HG03354 (cell line): ENCODE data around the gene KCNMA1.

Experiments used
- ATAC-seq: cut with Tn5 transposase; IDR thresholded peaks from one replicate; pipeline ENCODE4 v1.9.1; 2021; ENCODE audit warnings: mild to moderate bottlenecking; ENCODE audit not compliant: unreplicated experiment, poor library complexity, severe bottlenecking

KCNMA1 gene

GRCh38 chr10:76878514-76878913, 759.1 kb downstream of the KCNMA1 start:
- ATAC-seq = no peak

DNA sequence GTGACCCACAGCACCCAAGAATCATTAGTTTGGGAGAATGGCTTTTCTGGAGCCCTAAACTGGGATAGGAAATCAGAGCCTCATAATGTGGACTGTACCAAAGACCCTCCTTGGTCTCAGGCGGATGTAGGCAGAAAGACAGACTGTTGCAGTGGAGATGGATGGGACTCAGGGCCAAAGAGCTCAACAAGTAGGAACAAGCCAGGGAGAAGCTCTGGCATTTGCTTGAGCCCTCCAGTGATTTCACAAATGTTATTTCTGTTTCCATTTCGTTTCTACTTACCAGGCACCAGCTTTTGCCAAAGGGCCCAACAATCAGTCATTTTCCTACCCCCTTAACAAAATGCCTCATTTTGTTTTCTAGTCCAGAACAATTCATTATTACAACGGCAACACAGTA, 762.7 kb downstream of the KCNMA1 start:
- ATAC-seq = no peak

- ATAC-seq = no peak
Observed at GRCh38 chr10:76874176-76874575, 763.4 kb downstream of the KCNMA1 start.

- ATAC-seq = no peak
Observed at GRCh38 chr10:76871697-76872295, 765.8 kb downstream of the KCNMA1 start.

- no peak for ATAC-seq
Observed at GRCh38 chr10:76869931-76870330, 767.7 kb downstream of the KCNMA1 start.

- no peak for ATAC-seq
Observed at GRCh38 chr10:76868098-76868977, 769.3 kb downstream of the KCNMA1 start.

GRCh38 chr10:76866841-76867586, 770.6 kb downstream of the KCNMA1 start:
- ATAC-seq = no peak

GRCh38 chr10:76864922-76865321, 772.7 kb downstream of the KCNMA1 start:
- no peak for ATAC-seq

- no peak for ATAC-seq
Observed at GRCh38 chr10:76858721-76859120, 778.9 kb downstream of the KCNMA1 start.

- no peak for ATAC-seq
Observed at GRCh38 chr10:76840802-76841201, 796.8 kb downstream of the KCNMA1 start.

DNA sequence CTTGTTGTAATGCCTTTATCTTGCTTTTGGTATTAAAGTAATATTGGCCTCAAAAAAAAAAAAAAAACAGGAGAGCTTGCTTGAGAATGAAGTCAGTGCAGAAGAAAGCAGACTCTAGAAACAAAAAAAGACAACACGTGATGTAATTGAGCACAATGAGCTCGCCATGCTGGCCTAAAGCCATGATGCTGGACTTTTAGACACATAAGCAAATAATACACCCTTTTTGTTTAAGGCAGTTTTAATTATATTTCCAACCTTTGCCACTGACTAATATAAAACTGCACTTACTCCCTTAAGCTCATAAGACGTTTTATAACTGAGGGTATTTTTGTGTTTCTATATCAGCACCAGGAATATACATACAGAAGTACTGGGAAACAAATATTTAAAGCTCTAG, 798.3 kb downstream of the KCNMA1 start:
- ATAC-seq = no peak

GRCh38 chr10:76830218-76830617, 807.4 kb downstream of the KCNMA1 start:
- ATAC-seq = no peak

DNA sequence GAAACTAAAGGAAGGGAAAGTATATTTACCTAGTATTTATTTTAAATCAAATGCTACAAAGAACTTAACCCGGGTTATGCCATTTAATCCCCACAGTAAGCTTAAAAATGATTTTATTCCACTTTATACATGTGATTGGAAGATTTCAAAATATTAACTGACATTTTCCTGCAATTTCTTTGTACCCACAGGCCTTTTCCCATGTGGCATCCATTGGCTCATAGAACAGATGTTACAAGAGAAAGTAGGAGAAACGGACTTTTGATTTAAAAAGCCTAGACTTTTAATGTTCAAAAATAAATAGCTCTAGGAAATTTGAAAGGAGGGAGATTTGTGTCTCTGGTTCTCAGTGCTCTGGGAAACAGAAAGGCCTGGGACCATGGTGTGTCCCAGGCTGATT, 807.9 kb downstream of the KCNMA1 start:
- ATAC-seq = no peak
